Measurements from ENCODE around the gene PRR5L. TPM values are rescaled to one million over a fixed set of nuclear protein-coding genes. Genes with fewer than 3 reads are reported as not detected.

PRR5L gene
- polyA plus RNA-seq, 1 donor (not counting 4 experiments of a cell fraction or from before 2014, with no cell fraction given), result 20.1 TPM

DNA sequence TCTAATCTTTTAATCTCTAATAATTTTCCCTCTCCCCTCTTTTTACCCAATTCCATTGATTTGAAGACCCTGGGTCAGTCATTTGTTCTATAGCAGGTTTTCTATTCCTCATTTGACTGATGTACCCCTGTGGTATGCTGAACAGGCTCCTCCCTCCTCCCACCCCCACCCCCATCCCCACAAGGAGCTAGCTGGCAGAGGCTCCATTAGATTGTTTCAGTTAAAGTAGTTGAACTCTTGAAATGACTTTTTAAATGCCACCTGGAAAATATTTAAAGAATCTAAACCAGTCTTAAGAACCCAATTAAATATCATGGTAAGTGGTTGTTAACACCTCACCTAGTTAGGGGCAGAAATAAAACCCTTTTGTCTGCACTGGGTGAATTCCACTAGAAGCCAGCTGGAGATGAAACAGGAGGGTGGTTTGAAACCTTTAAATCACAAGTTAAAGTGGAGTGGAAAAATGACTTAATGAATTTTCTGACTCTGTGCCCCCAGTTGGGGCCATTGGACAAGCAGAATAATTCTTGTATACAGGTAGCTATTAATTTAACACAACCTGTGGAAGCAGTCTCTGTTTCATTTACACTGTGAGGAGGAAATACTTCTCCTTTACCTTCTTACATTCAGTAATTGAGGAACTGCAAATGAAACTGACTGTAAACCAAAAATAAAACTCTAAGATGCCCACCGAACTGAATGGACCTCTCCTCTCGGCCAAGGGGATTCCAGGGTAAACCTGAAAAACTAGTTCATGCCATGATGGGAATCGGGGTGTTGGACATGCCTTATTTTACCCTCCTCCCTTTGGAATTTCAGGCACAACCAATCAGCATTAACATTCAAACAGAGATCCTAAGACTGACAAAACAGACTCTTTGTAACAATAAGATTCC is 30.7 kb downstream of the PRR5L start:
- Histone ChIP-seq H3K9me3 (ENCODE audit: control insufficient read depth, low read depth, low read length) (no peaks in the 10 kb centered on the region), H3K9ac (ENCODE audit: control insufficient read depth, extremely low read depth, insufficient read depth, low read length) (no peak overlapping the region), H2AFZ (ENCODE audit: control insufficient read depth, low read length) (no peak overlapping the region), H3K9me1 (ENCODE audit: control insufficient read depth, extremely low read depth, insufficient read depth, low read length) (no peaks in the 10 kb centered on the region), H3K27me3 (ENCODE audit: control insufficient read depth, extremely low read depth, insufficient read depth, low read length) (no peaks in the 10 kb centered on the region), H3K36me3 (ENCODE audit: control insufficient read depth in 2 of 2, extremely low read depth in 1 of 2, insufficient read depth in 2 of 2, low read length in 2 of 2) (no peaks in the 10 kb centered on the region), H3K4me2 (ENCODE audit: control insufficient read depth, extremely low read depth, insufficient read depth, low read depth, low read length) (no peak overlapping the region), H3K79me2 (ENCODE audit: control insufficient read depth, insufficient read depth, low read length) (no peaks in the 10 kb centered on the region), H3K27ac (ENCODE audit: control insufficient read depth, insufficient read depth, low read length) (no peak overlapping the region), H4K20me1 (ENCODE audit: control insufficient read depth, extremely low read depth, insufficient read depth, low read length) (no peaks in the 10 kb centered on the region), H3K4me3 (ENCODE audit: control insufficient read depth in 2 of 3, extremely low read depth in 1 of 3, insufficient read depth in 2 of 3, low read depth in 1 of 3, low read length in 3 of 3) (no peak overlapping the region), H3K4me1 (ENCODE audit: control insufficient read depth, extremely low read depth, insufficient read depth, low read length) (no peaks in the 10 kb centered on the region)
- FAIRE-seq, result no peak
- DNase-seq (ENCODE audit: low read depth, low spot score), result no peak
- dilution Hi-C loops (cut with MboI; ENCODE audit: extremely low pct_ligation_motif_present, low sequenced_read_pairs), result no loop called here
- no peak for TF ChIP-seq EZH2 (IDR thresholded peaks at IDR 0.05; ENCODE audit: low read length)
- TF ChIP-seq, protein P1, sequence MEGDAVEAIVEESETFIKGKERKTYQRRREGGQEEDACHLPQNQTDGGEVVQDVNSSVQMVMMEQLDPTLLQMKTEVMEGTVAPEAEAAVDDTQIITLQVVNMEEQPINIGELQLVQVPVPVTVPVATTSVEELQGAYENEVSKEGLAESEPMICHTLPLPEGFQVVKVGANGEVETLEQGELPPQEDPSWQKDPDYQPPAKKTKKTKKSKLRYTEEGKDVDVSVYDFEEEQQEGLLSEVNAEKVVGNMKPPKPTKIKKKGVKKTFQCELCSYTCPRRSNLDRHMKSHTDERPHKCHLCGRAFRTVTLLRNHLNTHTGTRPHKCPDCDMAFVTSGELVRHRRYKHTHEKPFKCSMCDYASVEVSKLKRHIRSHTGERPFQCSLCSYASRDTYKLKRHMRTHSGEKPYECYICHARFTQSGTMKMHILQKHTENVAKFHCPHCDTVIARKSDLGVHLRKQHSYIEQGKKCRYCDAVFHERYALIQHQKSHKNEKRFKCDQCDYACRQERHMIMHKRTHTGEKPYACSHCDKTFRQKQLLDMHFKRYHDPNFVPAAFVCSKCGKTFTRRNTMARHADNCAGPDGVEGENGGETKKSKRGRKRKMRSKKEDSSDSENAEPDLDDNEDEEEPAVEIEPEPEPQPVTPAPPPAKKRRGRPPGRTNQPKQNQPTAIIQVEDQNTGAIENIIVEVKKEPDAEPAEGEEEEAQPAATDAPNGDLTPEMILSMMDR (optimal IDR thresholded peaks at IDR 0.05 in 1 of 3, IDR thresholded peaks at IDR 0.05 in 1 of 3, conservative IDR thresholded peaks at IDR 0.05 in 1 of 3; ENCODE audit: extremely low read depth in 1 of 3, insufficient read depth in 2 of 3, low read length in 3 of 3), result no peak

DNA sequence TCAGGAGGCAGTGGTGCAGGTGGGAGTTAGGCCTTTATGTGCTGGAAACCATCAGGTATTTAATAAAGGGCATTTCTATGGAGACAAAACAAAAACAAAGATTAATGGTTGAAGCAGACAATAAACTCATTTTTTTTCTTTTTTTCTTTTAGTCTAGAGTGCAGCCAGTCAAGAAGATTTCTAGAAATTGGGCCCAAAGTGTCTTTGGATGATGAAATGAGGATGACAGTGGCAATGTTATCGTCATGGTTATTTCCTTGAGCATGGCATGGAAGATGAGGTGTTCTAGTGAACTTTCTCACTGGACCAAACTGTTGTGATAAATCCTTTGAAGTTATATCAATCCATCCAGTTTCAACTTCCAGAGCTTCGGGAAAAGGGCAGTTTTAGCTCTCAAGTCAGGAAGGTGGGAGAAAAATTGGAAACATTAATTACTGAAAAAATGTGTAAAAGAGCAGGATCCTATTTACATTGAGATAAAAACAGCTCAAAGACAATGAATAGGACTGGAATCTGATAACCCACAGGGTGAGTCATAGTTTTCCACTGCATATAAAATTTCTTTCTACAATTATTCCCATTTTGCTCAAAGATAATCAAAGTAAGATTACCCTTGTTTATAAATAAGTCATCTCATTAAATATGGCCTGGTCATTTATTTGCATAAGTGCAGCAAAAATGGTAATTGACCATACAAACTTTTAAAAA is 33.0 kb downstream of the PRR5L start:
- TF ChIP-seq, protein P1 (optimal IDR thresholded peaks at IDR 0.05 in 1 of 3, IDR thresholded peaks at IDR 0.05 in 1 of 3, conservative IDR thresholded peaks at IDR 0.05 in 1 of 3; ENCODE audit: extremely low read depth in 1 of 3, insufficient read depth in 2 of 3, low read length in 3 of 3), result no peak
- no peak for TF ChIP-seq EZH2 (IDR thresholded peaks at IDR 0.05; ENCODE audit: low read length)
- FAIRE-seq (no peak), DNase-seq (ENCODE audit: low read depth, low spot score) (no peak)
- no peaks in the 10 kb centered on the region for H3K9me1 ChIP-seq (ENCODE audit: control insufficient read depth, extremely low read depth, insufficient read depth, low read length)
- H3K9me3 ChIP-seq (ENCODE audit: control insufficient read depth, low read depth, low read length), result no peaks in the 10 kb centered on the region
- no peak overlapping the region for H3K4me3 ChIP-seq (ENCODE audit: control insufficient read depth in 2 of 3, extremely low read depth in 1 of 3, insufficient read depth in 2 of 3, low read depth in 1 of 3, low read length in 3 of 3)
- H3K9ac ChIP-seq (ENCODE audit: control insufficient read depth, extremely low read depth, insufficient read depth, low read length), result no peak overlapping the region
- H3K4me2 ChIP-seq (ENCODE audit: control insufficient read depth, extremely low read depth, insufficient read depth, low read depth, low read length), result no peak overlapping the region
- H3K27ac ChIP-seq (ENCODE audit: control insufficient read depth, insufficient read depth, low read length), result no peak overlapping the region
- no peaks in the 10 kb centered on the region for H3K36me3 ChIP-seq (ENCODE audit: control insufficient read depth in 2 of 2, extremely low read depth in 1 of 2, insufficient read depth in 2 of 2, low read length in 2 of 2)
- no peak overlapping the region for H2AFZ ChIP-seq (ENCODE audit: control insufficient read depth, low read length)
- peaks cover 8% of the 10 kb centered on the region for H3K4me1 ChIP-seq (ENCODE audit: control insufficient read depth, extremely low read depth, insufficient read depth, low read length)
- H3K27me3 ChIP-seq (ENCODE audit: control insufficient read depth, extremely low read depth, insufficient read depth, low read length), result peaks cover 4% of the 10 kb centered on the region
- dilution Hi-C loops (cut with MboI; ENCODE audit: extremely low pct_ligation_motif_present, low sequenced_read_pairs), result no loop called here
- H4K20me1 ChIP-seq (ENCODE audit: control insufficient read depth, extremely low read depth, insufficient read depth, low read length), result no peaks in the 10 kb centered on the region
- H3K79me2 ChIP-seq (ENCODE audit: control insufficient read depth, insufficient read depth, low read length), result no peaks in the 10 kb centered on the region
